DND-41 (cell line): ENCODE measurements around the gene CCDC78.

Source experiments
- ATAC-seq: fragments of 200-7000 bp; cut with Tn5 transposase; 3 replicates; pipeline ENCODE4 v1.9.1; 2021; ENCODE audit warnings: low read depth; ENCODE audit not compliant: insufficient read depth
- DNase-seq: peaks from one replicate; pipeline ENCODE4 v3.0.0-alpha.2; 2020
- H2AFZ ChIP-seq: 2 replicates; pipeline ENCODE4 v1.6.0; 2012; ENCODE audit warnings: low read depth, low read length
- H3K27ac ChIP-seq: 2 replicates; pipeline ENCODE4 v1.5.1; 2012; ENCODE audit warnings: low read length, inconsistent platforms
- H3K27me3 ChIP-seq: fragments of 200-600 bp; sonication (generic); 2 replicates; pipeline ENCODE4 v1.6.0; 2012; ENCODE audit warnings: low read length, mild to moderate bottlenecking, inconsistent platforms; ENCODE audit not compliant: insufficient read depth, poor library complexity
- H3K36me3 ChIP-seq: 2 replicates; pipeline ENCODE4 v1.5.1; 2012; ENCODE audit warnings: low read length, inconsistent platforms; ENCODE audit not compliant: insufficient read depth
- H3K4me1 ChIP-seq: 2 replicates; pipeline ENCODE4 v1.5.1; 2012; ENCODE audit warnings: mild to moderate bottlenecking, low read length; ENCODE audit not compliant: insufficient read depth
- H3K4me2 ChIP-seq: 2 replicates; pipeline ENCODE4 v1.6.0; 2012; ENCODE audit warnings: mild to moderate bottlenecking, moderate library complexity, low read length, inconsistent platforms; ENCODE audit not compliant: insufficient read depth
- H3K4me3 ChIP-seq, 2 experiments: fragments of 200-600 bp in 1 of 2; shearing (Covaris generic) in 1 of 2; 2 replicates each; pipeline ENCODE4 v1.5.1; 2012 to 2016; ENCODE audit warnings: inconsistent platforms in 2 of 2, low read length in 2 of 2, mild to moderate bottlenecking in 2 of 2, low read depth in 1 of 2, moderate library complexity in 1 of 2
- H3K79me2 ChIP-seq: 2 replicates; pipeline ENCODE4 v1.6.0; 2012; ENCODE audit warnings: low read length, inconsistent platforms; ENCODE audit not compliant: insufficient read depth
- H3K9ac ChIP-seq: 2 replicates; pipeline ENCODE4 v1.6.0; 2012; ENCODE audit warnings: low read depth, mild to moderate bottlenecking, inconsistent platforms, low read length, moderate library complexity
- H3K9me3 ChIP-seq: 2 replicates; pipeline ENCODE4 v1.5.1; 2012; ENCODE audit warnings: low read length, moderate library complexity, mild to moderate bottlenecking, inconsistent platforms; ENCODE audit not compliant: insufficient read depth, severe bottlenecking
- H4K20me1 ChIP-seq: 2 replicates; pipeline ENCODE4 v1.6.0; 2012; ENCODE audit warnings: low read length; ENCODE audit not compliant: insufficient read depth
- CTCF ChIP-seq: IDR thresholded peaks from 2 replicates; pipeline ENCODE4 v1.5.1; 2012; ENCODE audit warnings: borderline replicate concordance, low read length, moderate library complexity, mild to moderate bottlenecking; ENCODE audit not compliant: poor library complexity, severe bottlenecking; ENCODE audit errors: extremely low read depth
- EZH2 ChIP-seq: IDR thresholded peaks from 3 replicates; pipeline ENCODE4 v1.6.1; 2012; ENCODE audit warnings: borderline replicate concordance, low read depth, mild to moderate bottlenecking, moderate library complexity, low read length, inconsistent platforms; ENCODE audit not compliant: severe bottlenecking

CCDC78 gene

GRCh38 chr16:711084-711483 is 15.2 kb downstream of the CCDC78 start:
- ATAC-seq = no peak
- Histone ChIP-seq H3K9me3 (no peaks in the 10 kb centered on the region), H2AFZ (no peak overlapping the region), H3K9ac (no peak overlapping the region), H3K4me2 (no peak overlapping the region), H4K20me1 (peaks cover 15% of the 10 kb centered on the region), H3K36me3 (no peaks in the 10 kb centered on the region; the same call in 1 of the 2 replicates), H3K27ac (no peak overlapping the region), H3K79me2 (peaks cover 10% of the 10 kb centered on the region), H3K4me1 (peaks cover 23% of the 10 kb centered on the region), H3K4me3 (no peak overlapping the region), H3K27me3 (no peaks in the 10 kb centered on the region)
- DNase-seq = no peak
- TF ChIP-seq CTCF = no peak
- TF ChIP-seq EZH2 = no peak

DNA sequence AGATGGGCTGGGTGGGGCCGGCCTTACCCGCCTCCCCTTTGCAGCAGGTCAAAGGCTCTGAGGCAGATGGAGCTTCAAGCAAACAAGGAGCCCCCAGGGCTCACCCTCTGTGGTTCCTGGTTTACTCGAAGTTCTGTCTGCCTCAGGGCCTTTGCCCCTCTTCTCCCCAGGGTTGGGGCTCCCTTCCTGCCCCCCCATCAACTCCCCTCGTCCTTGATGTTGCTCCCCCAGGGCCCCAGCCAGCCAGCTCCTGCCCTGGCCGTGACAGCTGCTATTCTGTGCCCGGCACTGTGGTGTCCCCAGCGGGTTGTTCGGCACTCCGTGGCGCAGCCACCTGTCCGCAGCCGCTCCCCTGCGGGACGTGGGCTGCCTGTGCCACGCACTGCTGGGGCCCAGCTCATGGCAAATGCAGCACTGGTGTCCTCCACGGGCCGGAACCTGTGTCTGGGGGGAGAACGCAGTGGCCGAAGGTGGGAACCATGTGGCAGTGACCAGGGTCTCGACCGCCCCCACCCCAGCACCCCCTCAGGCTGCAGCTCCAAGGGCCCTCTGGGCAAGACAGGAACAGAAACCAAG is 15.7 kb downstream of the CCDC78 start:
- Histone ChIP-seq H2AFZ (no peak overlapping the region), H3K4me1 (peaks cover 18% of the 10 kb centered on the region), H3K4me2 (no peak overlapping the region), H3K79me2 (peaks cover 5% of the 10 kb centered on the region), H3K27me3 (no peaks in the 10 kb centered on the region), H3K9me3 (no peaks in the 10 kb centered on the region), H3K4me3 (no peak overlapping the region), H3K9ac (no peak overlapping the region), H3K27ac (no peak overlapping the region), H4K20me1 (peaks cover 11% of the 10 kb centered on the region), H3K36me3 (no peaks in the 10 kb centered on the region; the same call in 1 of the 2 replicates)
- ATAC-seq (no peak), DNase-seq (no peak)
- no peak for TF ChIP-seq CTCF
- no peak for TF ChIP-seq EZH2

DNA sequence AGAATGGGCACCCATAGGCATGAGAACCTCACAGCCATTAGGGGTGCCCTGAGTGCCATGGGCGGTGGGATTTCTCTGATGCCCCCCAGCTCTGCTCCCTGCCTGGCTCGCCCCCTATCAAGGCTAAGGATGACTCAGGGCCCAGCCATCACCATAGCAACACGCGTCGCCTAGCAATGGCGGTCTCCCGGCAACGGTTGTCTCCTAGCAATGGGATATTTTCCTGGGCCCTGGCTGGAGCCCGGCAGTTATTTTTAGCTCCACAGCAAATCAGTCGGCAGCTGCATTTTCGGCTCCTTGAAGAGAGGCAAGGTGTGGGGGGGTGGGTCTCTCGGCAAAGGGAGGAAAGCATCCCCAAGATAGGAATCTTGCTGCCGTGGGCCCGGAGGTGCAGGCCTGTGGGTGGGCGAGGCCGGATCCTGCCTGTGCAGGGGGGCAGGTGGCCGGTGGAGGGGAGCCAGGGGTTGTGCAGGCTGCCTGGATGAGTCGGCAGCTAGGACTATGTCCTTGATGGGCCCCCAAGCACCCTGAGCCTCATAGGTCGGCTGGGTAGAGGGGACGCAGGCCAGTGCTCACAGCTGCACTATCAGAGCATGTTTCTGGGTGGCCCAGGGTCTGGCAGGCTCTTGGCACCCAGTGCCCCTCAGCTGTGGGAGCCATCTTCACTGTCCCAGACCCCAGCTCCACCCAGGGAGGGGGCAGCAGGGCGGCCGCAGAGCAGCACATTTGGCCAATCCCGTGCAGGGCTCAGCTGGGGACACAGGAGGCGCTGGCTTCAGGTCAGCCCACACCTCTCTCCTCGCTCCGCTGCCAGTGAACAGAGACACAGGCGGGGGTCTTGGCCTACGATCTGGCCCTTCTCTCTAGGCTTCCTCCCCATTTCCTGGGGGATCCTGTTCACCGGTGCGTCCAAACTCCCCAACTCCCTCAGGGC is 16.4 kb downstream of the CCDC78 start:
- no peak for ATAC-seq
- DNase-seq = no peak
- no peak overlapping the region for H2AFZ ChIP-seq
- peaks cover 13% of the 10 kb centered on the region for H3K4me1 ChIP-seq
- H3K36me3 ChIP-seq = no peaks in the 10 kb centered on the region
- H3K9ac ChIP-seq = no peak overlapping the region
- no peaks in the 10 kb centered on the region for H3K9me3 ChIP-seq
- H3K4me2 ChIP-seq = no peak overlapping the region
- no peak overlapping the region for H3K27ac ChIP-seq
- no peaks in the 10 kb centered on the region for H3K27me3 ChIP-seq
- peaks cover 11% of the 10 kb centered on the region for H4K20me1 ChIP-seq
- H3K79me2 ChIP-seq = no peaks in the 10 kb centered on the region
- H3K4me3 ChIP-seq = no peak overlapping the region
- TF ChIP-seq EZH2 (no peak), CTCF (no peak)
